HG02610 (cell line): ENCODE measurements around the gene KLF6.
A peak's percentile ranks its signal among the peaks of the same experiment; 100 is the strongest.

Source experiments
- ATAC-seq: cut with Tn5 transposase; IDR thresholded peaks from one replicate; pipeline ENCODE4 v1.9.1; 2021; ENCODE audit warnings: mild to moderate bottlenecking, moderate library complexity; ENCODE audit not compliant: unreplicated experiment

The KLF6 gene

DNA sequence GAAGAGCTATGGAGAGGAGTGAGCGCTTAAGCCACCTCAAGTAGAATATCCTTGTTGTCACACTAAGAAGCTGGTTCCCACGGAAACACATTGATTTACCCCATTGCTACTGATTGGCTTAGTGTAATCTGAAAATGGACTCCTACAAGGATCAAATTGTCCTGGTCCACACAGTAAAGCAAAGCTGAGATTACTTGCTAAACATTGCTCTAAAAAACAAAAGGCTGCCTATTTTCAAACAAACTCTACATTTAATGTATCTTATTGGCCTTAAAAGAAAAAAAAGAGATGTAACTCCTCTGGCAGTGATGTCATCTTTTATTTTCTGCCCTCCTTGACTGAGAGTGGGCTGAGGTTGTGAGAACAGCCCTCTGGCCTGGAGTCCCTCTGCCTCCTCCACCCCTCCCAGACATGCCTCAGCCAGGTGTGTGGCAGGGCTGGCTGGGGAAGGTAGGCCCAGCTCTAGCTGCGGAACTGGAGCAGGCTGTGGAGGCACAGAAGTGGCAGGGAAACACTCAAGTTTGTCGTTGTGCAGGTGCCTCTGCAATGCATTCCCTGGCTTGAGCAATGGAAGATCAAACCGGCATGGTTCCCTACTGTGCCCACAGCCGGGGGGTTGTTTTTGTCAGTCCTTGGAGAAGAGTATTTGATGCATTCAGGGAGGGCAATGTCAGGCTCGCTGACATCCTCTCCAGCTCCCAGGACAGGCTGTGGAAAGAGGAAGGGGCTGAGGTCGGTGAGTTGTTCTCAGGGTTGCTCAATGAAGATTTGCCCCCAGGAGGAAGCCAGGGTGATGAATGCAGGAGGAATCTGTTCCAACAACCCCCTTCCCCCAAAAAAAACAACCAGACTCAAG lies 9.1 kb downstream of the KLF6 start:
- ATAC-seq: no peak

DNA sequence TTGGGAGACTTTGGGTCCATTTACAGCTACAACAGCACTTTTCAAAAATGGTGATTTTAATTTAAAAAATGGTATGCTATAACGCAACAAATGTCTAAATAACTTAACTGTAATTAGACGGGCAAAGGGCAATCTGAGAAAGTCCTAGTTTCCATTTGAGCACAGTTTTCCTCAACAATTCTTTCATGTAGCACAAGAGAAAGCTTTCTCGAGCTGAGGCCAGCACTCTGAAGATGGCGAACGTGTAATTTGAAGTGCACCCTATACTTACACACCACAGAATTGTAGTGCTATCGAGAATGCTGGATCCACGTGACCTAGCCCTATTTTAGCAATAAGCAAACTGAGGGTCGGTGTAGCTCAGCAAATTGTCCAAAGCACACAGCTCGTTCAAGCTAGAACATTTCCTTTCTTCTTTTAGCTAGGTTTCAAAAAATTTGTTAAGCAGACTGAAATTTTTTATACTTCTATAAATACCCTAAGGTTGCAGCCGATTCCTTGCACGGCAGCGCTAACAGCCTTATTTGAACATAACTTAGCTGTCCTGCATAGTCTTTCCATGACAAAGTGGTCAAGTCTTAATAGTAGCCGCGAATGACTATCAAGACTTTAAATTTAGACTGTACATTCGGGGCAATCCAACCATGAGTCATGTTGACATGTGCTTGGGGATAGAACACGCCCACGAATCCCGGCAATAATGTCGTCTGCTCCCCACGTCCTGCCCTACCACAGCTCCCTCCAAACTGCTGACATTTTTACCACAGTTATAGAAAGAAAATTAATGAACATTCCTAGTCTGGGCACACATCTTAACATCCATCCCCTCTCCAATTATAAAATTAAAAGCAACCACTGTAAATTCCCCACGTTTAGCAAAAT lies 10.0 kb downstream of the KLF6 start:
- ATAC-seq: no peak

DNA sequence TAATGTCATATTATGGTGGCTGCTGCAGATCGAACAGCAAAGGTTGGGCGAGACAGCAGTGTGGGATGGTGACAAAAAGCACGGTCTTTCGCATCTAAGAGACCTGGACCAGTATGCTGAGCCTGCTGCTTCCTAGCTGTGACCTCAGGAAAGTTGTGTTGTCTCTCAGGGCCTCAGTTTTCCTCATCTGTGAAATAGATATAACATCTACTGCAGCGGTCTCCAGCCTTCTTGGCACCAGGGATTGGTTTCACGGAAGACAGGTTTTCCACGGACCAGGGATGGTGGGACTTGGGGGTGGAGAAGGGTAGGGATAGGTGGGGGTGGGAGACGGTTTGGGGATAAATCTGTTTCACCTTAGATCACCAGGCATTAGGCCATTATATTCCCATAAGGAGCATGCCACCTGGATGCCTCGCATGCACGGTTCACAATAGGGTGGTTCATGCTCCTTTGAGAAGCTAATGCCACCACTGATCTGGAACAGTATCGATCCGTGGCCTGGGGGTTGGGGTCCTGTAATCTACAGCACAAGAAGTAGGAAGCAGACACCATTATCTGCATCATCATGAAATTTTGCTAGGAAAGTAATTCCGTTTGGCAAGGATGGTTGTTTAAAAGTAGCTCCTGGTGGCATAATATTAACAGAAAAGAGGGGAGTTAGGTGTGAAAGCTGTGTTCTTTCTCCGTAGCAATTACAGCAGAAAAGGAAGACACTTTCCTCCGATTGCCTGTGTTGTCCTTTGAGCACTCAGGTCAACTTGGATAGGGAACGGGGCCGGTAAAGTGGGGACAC lies 10.8 kb downstream of the KLF6 start:
- ATAC-seq: no peak

GRCh38 chr10:3773460-3774017 lies 11.5 kb downstream of the KLF6 start:
- ATAC-seq: no peak

- ATAC-seq: no peak
Observed at GRCh38 chr10:3772361-3773171, 12.4 kb downstream of the KLF6 start.

DNA sequence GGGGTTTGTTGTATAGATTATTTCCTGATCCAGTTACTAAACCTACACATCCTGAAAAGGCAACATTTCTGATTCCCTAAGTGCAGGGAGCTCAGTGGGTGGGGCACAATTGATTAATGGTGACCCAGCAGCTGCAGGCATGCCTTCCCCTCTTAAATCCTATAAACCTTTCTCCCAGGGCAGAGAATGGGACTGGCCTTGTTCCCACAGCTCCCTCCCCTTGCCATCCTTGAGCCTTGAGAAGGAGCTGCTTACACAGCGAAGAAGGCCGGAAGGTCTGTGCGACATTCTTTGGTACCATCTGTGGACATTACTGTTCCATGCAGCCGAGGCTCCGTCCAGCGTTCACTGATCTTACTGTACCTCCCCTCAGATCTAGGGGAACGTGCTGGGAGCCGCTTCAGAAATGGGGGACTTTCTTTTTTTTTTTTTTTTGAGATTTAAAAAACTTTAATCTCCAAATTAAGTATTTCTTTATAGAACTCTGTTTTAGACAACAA lies 14.3 kb downstream of the KLF6 start:
- no peak for ATAC-seq

DNA sequence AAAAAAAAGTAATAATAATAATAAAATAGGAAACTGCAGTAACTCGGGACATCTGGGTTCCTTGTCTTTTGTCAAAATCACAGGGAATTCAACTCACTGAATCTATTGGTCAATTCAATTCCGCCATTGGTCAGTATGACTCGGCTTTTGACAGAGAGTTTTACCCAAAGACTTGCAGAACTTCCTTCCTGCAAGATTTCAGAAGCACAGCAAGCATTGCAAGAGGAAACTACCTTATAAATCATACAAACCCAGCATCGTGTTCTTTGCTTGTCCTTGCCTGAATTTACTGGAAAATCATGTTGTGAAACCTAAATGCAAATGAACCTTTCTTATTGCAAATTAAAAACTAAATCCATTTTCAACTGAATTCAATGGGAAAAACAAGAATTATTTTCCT lies 15.5 kb downstream of the KLF6 start:
- ATAC-seq: no peak

DNA sequence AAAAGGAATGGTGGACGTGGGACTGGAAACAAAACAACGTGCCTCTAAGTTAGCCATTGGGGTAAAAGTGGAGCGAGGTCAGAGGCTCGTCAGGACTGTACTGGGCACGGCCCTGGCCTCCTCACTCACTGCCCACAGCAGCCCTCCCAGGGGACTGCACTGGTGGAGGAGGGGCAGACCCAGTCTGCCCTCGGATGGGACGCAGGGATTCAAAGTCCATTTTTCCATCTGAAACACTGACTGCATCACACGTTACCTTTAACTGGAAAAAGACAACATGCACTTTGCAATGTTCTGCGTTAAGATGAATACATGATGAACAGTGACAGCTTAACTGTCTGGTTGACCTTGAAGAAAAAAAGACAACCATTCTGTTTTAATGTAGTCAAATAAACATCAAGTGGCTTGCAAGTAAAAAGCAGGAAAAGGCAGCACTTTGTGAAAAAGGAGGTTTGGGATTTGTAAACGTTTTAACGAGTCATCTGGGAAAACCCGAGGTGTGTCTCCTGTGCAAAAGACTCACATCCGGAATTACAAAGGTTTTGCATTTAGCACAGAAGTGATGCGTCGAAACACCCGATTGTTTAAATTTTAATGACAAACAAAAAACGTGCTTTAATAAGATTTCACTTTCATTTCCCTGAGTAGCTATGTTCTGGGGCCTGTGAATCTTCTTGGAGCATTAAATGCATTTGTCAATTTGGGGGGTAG lies 18.8 kb downstream of the KLF6 start:
- ATAC-seq: no peak

- ATAC-seq: no peak
Observed at GRCh38 chr10:3765146-3765545, 19.9 kb downstream of the KLF6 start.

DNA sequence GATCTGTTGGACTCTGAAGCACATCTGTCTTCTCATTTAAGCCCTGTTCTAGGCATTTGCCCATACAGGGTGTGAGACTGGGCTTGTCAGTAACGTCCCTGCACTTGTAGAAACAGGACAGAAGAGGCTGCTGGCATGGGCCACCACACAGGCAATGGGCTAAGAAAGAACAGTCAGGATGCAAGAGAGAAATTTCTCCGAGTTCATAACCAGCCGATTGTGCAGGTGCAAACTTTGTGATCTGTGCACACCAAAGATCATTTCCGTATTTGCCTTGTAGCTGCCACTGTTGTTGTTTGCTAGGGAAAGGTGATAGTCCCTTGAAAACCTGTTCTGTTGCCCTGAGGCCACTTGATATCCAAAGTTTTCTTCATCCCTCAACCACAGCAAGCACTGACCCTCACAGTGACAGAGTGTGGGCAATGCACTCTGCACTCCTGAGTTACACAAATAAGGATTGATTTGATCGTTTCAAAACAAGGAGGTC lies 20.3 kb downstream of the KLF6 start:
- ATAC-seq: no peak

DNA sequence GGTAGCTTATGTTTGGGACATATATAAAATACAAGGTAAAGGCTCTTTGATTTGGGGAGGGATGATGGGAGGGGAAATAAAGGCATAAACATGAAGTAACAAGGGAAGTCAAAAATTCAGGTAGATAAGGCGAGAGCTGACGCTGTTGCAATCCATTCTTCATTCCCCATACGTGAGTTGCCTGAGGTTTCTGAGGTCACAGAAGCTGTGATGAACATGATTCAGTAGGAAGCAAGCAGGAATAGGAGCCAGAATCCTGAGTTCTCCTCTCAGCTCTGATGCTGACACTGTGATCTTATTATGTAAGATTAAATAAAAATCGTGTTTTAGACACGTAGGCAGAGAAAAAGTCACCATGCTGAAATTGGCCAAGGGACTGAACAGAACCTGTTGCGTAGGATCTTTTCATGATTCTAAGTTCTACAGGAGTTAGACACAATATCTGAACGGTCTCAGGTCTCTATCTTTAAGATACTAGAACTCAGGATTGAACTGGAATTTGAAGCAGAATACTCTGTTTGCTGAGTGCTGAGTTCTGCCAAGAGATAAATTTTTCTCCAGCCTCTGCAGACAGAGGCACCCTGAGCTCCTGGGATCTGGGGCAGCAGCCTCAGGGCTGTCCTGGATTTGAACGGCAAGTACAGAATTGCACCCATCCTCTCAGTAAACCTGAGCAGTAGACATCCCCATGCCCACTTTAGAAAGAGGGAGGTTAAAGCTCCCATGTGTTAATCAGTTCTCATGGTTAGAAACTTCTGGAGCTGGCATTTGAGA lies 21.0 kb downstream of the KLF6 start:
- no peak for ATAC-seq

DNA sequence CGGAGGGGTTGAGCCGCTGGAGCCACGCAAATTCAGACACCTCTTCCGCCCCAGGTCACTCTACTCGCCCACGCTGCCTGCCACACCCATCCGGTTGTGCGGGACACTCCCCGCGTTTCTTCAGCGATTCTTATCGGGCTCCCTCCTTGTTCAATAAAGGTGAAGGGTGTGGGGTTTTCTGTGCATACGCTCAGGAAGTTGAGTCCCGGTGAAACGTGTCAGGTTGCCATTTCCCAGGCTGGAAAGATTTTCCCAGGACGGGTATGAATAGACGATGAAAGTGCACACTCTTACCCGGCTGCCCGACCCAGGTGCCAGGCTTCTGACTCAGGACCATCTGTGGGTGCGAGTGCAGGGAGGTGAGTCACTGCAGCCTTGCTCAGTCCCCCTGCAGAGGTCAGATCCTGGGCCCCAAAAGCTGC lies 22.0 kb downstream of the KLF6 start:
- ATAC-seq: no peak

DNA sequence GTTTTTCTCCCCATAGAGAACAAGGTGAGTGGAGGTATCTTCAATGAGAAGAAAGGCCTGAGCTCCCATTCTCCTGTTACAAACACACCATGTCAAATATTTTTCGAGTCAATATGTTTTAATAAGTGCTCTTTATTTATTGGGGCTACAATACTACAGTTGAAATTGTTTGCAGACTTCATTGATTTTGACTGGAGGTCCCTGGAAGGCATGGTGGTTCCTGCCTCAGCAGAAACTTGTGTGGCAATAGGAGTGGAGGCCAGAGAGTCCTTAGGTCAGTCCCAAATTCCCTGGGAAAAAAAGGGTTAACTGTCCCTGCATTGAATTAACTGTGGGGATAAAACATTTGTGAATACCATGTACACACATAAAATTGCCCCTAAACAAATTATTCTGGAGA lies 22.7 kb downstream of the KLF6 start:
- ATAC-seq: no peak

DNA sequence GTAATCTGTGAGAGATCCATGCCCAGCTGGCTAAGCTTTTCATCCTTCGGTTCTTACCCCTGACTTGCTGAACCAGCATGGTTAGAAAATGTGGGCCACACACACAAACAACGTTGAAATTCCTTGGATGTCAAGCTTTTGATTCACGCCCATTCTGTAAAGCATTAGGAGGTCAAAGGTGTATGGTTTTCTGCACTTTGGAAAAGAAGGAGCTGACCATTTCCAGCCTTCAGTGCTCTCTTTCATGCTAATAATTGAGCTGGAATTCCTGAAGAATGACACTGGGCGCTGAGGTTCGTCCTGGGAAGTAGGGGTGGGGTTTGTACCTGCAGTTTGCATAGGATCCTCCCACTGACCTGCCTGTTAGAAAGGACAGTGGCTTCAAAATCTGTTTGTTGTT lies 23.1 kb downstream of the KLF6 start:
- no peak for ATAC-seq

- ATAC-seq: peak; percentile 37
Observed at GRCh38 chr10:3761021-3761686, 23.9 kb downstream of the KLF6 start.

DNA sequence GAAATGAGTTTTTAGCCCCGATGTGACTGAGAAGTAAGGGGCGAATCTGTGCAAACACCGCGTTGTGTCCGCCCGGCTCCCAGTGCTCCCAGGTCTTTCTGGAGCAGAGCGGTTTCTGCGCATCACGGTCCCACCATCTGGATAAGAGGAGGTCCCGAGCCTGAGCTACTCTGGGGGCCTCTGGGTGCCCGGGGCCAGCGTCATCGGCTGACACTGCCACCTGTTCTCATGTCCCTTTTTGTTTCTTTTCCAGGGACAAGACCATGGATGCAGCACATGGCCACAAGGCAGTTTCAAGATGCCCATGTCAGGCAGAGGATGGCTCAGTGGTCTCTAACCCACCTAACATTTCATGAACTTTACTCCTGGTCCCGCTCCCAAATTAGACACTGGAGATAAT lies 24.9 kb downstream of the KLF6 start:
- ATAC-seq: no peak

- no peak for ATAC-seq
Observed at GRCh38 chr10:3759397-3759796, 25.6 kb downstream of the KLF6 start.

- no peak for ATAC-seq
Observed at GRCh38 chr10:3758491-3758970, 26.5 kb downstream of the KLF6 start.
